NCI-H1694 (cell line): ENCODE measurements around the gene MBD2.
"Not testable (repeated sequence)": the region's sequence is repeated elsewhere in the genome, so short reads cannot be mapped to it uniquely, and the experiment has no call there.

Source experiments
- DNase-seq: peaks from one replicate; lab custom pipeline; 2025; lab: John Stamatoyannopoulos, UW

Gene MBD2

DNA sequence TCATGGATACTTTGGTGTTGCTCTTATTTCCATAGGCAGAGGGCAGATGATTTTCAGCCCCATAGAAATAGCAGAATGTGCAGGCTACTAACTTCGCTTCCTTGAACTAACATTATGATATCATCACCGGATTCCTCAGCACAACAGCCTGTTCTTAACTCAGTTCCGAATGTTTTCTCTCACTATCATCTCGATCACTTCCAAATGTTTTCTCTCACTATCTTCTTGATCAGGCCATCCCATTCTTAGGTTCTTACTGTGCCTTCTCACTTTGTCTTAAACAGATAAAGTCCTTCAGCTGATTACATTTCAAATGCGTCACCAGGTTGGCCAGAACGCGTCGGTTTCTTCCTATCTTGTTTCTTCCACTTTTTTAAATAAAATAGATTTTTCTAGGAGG lies 11.4 kb upstream of the MBD2 start:
- DNase-seq, result no peak

DNA sequence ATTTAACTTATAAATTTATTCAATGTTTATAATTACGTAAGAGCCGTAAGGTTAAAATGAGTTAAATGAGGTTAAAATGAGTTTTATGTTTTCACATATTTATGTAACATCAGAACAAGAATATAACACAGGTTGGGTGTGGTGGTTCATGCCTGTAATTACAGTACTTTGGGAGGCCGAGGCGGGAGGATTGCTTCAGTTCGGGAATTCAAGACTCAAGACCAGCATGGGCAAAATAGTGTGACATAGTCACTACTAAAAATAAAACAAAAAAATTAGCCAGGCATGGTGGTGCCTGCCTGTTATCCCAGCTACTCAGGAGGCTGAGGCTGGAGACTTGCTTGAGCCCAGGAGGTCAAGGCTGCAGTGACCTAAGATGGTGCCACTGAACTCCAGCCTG lies 9.3 kb upstream of the MBD2 start:
- DNase-seq, result no peak

DNA sequence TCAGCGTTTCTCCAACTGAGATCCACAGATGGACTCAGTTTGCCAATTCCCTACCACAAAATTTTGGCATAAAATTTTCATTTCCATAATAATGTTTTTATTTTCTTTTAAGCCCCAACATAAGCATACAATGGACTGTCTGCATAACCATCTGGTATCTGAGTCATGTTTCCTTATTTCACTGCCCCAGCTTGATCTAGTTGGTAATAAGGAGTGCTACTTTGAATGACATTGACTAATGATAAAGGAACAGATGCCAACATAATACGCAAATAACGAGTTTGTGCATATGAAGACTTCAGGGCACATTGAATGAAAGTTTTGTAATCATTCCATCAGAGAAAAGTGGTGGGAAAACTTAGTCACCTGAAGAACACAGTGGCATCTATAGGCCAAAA lies 8.8 kb upstream of the MBD2 start:
- peak; percentile 9 for DNase-seq

DNA sequence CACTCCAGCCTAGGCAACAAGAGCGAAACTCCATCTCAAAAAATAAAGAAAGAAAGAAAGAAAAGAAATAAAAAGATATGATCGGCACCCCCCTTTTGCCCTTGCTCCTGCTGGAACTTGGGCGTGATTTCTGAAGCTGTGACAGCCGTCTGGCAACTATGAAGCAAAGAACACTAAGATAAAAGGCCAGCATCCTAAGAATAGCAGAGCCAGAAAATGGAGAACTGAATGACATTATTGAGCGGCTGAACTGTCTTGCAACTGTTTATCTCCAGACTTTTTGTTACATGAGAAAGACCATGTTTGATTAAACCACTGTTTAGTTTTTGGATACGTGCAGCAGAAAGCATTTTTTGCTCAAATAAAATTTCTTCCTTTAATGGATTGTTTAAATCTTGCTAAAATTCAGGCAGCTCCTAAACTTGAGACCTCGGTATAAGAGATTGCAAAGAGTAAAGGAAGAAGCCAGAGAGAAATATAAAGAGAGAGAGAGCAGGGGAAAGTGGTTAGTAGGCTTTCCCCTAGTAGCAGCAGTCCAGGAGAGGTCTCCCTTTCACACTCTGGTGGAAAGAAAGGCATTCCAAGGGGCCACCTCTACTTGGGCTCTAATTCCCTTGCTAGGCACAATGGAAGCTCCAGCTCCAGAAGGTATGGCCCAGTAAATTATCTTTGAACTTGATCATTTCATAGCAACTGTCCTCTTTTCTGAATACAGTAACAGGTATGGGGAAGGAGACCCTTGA lies 8.2 kb upstream of the MBD2 start:
- no peak for DNase-seq

DNA sequence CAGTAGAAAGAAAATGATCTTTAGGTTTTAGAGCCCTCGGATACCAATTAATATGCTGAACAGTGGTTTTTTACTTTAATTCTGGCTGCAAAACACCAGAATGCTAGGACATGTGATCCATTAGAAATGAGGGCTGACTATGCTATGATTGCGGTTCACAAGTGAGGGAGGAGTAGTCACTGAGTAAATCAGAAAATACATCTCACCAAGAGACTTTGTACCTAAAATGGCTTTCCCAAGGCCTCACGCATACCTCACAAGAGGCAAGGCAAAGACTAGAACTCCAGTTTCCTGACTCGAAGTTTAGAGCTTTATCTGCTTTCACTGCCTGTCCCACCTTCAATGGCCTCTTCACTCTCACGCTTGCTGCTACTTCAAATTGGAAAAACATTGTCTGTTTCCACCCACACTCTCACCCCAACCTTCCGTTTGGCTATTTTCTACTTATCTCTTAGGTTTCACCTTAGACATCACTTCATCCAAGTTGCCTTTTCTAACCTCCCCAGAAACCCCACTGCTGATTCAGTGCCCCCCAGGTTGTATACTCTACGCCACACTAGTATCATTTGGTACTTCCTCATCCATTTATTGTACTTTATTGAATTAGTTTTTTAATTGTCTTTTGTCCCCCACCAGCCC lies 5.1 kb upstream of the MBD2 start:
- DNase-seq, result no peak

DNA sequence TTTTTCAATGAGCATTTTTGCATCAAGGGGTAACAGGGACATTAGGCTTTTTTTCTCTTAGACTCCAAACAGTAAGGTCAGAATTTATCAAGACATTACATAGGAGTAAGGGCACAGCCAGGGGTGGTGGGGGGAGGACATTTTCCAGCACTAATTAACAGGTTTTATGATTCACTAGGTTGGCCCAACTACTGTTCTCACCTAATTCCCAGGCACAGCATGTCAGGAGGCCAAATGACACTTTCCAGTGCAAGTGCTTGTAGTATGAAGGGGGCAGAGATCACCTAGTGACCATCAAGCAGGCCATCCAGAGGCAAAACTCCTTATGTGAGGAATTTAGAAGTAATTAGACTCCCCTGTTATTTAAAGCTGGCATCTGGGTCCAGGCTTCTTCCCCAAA lies 3.9 kb upstream of the MBD2 start:
- DNase-seq, result no peak

DNA sequence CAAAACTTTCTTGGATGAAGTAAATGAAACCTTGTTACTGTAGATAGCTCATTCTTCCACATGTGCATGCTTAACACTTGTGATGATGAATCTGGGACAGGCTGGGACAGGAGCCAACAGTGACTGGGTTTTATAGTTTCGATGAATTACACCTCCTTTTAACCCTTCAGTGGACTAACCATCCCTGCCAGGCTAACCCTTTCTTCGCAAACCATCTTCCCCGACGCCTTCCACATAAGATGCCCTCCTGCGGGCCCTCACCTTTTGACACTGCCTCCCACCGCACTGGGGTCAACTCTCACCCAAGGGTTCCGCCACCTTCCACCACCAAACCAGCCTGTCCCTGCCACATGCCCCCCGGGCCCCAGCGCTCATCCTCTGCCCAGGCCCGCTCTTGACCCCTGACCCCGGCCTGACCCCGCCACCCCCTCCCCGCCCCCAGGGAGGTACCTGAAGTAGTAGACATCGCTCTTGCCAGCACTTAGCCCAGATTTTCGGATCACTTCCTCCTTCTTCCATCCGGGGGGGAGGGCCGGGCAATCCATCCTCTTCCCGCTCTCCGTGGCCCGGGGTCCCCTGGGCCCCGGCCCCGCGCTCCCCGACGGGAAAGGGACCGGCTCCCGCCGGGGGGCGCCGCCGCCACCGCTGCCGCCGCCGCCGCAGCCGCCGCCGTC lies 764 bp downstream of the MBD2 start:
- peak; percentile 63 for DNase-seq

DNA sequence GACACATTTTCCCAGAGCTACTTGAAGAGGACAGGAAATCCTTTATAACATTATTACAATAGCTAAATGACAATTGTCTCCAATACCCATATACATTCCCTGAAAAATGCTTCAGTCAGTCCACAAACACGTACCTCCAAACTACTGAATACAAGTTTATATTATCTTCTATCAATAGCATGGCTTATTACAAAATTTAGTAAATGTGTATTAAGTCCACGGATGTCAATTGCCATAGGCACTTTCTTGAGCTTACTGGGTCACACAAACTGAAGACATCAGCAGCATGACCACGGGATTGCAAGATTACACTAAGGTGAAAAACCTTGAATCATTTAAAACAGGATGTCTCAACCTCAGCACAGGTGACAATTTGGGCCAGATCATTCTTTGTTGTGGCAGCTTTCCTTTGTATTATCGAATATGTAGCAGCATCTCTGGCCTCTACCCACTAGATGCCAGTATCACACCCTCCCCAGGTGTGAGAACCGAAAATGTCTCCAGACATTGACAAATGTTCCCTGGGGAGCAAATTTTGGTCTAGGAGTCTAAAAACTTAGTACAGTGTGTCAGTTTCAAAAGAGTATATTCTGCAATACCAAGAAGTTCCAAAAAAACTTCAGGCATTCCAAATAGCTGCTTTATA lies 1.4 kb downstream of the MBD2 start:
- DNase-seq, result no peak

DNA sequence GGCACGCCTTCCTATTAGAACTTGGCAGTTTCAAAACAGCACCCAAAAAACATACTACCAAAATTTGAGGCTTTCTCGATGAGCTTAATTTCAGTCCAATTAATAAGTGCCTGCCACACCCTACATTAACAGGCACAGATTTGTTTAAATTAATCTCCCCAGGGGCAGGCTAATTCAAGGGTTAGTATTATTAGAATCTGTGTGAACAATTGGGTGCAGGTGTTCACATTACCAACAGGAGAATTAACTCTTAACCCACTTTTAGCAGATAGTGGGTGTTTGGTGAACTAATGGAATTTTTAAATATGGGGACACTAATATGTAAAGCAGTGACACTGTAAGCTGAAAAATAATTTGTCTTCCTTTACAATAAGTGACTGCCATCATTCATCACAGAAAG lies 4.1 kb downstream of the MBD2 start:
- no peak for DNase-seq

DNA sequence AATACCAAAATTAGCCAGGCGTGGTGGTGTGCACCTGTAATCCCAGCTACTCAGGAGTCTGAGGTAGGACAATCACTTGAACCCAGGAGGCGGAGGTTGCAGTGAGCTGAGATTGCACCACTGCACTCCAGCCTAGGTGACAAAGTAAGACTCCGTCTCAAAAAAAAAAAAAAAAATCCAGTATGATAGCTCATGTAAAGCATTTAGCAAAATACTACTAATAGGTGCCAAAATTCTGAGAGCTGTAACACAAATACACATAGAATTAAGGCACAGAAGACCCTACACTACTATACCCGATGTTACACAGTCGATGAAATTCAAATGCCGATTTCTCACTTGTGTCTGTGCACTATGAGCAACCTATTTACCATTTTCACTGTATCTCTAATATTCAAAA lies 5.7 kb downstream of the MBD2 start:
- not testable (repeated sequence) for DNase-seq

DNA sequence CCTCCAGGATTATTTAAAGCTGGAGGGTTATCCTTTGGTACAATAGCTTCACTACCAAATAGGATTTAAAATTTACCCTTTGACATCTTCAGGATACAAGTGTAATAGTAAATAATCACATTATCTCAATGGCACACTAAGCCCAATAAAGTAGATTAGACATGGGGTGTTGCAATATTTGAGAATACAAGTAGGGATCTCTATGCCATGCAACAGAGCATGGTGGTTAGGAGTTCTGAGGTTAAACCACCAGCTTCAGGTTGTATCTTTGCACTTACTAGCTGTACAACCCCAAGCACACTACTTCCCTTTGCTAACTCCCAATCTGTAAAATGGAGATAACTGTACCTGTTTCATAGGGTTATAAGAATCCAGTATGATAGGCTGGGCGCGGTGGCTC lies 6.2 kb downstream of the MBD2 start:
- no peak for DNase-seq

DNA sequence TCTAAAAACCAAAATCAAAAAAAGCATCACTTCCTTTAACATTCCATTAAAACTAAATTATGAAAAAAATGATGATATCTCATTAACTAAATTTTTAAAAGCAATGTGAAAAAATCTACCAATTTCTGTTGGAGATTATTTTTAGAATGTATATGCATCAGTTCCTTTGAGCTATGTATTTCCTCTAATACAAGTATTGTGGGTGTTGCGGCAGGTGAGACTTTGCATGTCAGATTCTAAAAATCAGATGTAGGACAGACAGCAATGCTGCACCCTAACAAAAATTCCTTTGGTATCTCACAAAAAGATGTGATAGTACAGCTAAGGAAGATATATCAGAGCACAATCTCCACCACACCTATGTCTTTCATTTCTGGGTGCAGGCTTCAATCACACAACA lies 6.8 kb downstream of the MBD2 start:
- DNase-seq, result no peak

DNA sequence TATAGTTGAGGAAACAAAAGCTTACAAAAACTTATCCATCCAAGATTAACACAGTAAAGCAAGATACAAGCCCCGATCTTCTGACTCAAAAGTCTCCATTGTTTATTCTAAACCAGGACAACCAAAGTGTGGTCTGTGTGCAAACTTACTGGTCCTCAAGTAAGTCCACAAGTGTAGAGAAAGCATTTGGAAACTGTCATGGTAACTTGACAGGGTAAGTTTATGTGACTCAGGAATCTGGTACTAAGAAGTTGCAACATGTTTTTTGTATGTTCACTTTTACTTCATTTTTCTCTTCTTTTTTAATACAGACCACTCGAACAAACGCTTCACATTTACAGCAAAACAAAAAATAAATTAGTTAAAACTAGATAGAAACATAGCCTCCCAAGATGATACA lies 9.4 kb downstream of the MBD2 start:
- DNase-seq, result no peak

DNA sequence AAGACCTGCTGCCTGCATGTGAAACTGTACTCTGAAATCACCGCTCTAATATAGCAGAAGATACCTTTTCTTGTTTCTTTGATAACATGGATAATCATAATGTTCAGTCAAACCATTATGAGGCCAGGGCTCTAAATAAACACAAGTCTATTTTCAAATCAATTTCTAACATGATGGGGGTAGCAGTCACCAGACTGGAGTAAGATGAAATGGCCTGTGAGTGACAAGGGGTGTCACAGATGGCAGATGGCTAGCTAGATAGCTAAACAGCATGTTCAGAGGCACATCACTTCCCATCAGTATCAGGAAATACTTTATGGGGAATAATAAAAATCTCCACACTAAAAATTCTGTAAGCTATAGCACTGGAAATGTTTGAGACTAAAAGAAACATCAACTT lies 14.0 kb downstream of the MBD2 start:
- no peak for DNase-seq

DNA sequence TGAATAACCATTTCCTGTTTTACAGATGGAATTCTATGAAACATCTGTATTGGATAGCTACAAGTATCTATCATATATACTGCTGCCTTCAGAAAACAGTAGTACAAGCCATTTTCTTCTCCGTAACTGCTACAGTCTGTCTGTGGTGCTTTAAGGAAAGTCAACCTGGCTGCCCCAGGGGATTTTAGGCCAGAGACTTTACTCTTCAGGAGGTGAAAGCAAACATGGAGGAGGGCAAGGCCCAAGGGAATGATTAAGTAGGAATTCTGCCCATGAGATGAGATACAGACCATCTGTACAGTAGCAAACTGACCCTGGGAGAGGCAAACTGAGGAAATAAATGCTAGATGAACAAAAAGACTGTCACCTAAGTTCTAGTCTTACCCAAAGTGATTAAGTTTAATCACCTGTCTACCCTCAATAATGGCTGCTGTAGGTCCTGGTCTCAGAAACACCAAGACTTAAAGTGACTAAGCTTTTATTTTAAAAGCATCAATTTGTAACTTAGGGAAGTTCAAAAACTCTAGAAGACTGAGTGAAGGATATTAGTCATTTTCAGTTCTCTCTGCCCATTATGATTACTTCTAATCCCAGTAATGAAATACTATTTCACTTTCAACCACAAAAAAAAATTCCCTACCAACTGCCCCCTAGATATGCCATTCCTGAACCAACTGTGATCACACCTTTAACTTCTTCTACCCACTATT lies 14.8 kb downstream of the MBD2 start:
- DNase-seq, result no peak

DNA sequence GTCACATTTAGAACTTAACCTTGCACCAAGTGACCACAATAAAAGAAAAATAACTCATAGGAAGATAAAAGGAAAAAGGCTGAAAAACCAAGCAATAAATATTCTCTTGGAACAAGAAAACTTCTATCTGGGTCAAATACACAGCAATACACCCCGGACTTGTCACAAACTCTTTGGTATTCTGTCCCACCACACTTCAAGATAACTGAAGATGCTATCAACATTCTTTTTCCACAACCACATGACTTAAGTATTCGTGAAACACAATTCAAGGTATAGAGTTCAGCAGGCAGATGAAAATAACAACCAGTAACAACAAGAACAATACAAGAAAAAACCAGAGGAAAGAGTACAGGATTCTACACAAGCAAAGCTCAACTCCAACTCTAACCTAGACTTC lies 18.0 kb downstream of the MBD2 start:
- DNase-seq, result no peak

DNA sequence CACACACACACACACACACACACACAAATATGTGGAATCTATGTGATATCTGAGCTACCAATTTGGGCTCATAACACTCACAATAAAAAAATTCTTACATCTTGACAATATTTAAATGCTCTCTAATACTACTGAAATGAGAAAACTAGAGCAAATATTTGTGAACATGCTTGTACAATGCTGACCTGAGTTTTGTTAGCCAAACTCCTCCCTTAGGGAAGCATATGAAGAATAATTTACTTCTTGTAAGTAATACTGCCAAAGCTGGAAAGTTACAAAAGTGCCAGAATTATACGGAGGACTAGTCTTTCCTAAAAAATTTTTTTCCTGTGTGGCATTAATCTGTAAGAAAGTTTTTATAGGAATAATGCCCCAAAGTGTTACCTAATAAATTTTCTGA lies 18.5 kb downstream of the MBD2 start:
- no peak for DNase-seq

DNA sequence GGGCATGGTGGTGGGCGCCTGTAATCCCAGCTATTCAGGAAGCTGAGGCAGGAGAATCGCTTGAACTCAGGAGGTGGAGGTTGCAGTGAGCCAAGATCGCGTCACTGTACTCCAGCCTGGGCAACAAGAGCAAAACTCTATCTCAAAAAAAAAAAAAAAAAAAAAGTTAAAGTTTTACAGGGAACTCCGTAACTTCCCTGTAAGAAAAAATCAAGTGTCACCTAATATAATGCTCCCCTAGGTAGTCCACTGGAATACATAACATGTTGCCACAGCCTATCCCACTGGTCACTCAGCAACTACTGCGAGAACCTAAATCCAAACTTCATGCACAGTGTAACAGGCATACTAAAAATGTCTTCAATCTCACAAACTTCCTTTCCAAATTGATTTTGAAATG lies 19.0 kb downstream of the MBD2 start:
- DNase-seq, result not testable (repeated sequence)

DNA sequence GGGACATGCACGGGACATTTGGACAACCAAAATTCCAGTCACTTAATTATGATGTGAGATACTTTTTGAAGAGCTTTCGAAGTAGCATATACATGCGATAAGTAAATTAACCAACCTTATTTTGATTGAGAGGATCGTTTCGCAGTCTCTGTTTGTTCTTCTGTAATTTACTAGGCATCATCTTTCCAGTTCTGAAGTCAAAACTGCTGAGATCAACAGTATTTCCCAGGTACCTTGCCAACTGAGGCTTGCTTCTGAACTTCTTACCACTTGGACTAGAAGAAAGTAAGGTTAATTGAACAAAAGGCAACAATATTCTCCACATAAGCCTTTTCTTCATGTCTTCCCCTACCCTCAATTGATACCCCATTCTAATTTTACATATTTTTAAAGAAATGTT lies 19.6 kb downstream of the MBD2 start:
- no peak for DNase-seq

DNA sequence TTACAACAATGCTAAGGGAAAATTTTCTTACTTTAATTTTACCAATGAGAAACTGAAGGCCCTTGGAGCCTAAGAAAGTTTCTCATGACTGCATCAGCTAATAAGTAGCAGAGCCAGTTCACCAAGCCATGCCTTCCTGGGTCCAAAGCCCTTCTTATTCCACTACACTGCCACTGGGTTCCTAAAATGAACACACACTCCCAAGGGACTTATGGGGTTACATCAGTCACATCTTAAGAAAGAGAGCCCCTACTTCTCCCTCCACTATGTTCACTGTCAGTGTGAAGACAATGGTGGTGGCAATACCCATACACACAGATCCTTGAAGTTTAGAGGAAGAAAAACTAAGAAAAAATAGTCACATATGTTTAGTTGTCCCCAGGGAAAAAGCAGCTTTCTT lies 20.6 kb downstream of the MBD2 start:
- no peak for DNase-seq

DNA sequence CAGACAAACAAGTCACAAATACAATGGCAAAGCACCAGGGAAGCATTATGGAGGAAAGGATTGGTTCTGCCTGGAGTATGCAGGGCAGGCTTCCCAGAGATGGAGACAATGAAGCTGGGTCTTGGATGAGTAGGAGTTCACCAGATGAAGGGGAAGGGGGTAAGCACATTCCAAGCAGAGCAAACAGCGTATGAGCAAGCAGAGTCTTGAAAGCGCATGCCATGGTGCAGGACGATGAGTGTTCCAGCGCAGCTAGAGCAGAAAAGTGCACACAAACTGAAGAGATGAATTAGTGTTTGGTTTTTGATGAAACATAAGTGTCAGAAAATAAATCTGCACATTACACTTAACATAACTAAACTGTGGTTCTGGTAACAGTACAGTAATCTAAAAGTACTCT lies 21.6 kb downstream of the MBD2 start:
- no peak for DNase-seq

DNA sequence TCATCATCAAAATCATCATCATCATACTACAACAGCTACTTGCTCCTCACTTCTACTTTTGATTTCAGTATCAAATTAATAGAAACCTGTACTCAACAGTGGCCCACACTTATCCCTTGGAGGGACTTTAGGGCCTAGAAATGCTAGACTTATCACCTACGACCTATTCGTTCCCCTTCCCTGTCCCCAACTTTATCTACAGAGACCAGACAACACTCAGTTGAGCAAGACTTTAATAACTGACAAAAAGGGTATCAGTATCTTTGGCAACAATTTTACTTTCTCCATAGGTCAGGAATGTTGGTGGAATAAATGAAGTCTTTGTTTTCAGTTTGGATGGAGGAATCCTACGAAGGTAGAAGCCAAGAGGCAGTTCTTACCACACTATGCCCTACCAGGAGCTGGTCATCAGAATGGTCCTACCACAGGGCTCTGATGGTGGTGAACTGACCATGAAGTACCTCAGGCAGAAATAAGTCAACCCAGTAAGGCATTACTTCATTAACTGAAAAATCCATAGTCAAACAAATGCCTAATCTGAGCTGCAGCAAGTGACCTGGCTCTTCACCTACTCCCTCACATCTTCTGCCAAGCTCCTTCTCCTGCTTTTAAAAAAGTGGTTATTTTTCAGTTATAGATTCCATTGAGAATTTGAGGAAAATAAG lies 26.6 kb downstream of the MBD2 start:
- no peak for DNase-seq
